Nucleus accumbens (tissue), 56 donors: Measurements from ENCODE around the gene FUT7.

Experiments
- DNase-seq, 56 donors: peaks; one replicate each; lab custom pipeline; 2025; lab: John Stamatoyannopoulos, UW

Gene FUT7, protein sequence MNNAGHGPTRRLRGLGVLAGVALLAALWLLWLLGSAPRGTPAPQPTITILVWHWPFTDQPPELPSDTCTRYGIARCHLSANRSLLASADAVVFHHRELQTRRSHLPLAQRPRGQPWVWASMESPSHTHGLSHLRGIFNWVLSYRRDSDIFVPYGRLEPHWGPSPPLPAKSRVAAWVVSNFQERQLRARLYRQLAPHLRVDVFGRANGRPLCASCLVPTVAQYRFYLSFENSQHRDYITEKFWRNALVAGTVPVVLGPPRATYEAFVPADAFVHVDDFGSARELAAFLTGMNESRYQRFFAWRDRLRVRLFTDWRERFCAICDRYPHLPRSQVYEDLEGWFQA

DNA sequence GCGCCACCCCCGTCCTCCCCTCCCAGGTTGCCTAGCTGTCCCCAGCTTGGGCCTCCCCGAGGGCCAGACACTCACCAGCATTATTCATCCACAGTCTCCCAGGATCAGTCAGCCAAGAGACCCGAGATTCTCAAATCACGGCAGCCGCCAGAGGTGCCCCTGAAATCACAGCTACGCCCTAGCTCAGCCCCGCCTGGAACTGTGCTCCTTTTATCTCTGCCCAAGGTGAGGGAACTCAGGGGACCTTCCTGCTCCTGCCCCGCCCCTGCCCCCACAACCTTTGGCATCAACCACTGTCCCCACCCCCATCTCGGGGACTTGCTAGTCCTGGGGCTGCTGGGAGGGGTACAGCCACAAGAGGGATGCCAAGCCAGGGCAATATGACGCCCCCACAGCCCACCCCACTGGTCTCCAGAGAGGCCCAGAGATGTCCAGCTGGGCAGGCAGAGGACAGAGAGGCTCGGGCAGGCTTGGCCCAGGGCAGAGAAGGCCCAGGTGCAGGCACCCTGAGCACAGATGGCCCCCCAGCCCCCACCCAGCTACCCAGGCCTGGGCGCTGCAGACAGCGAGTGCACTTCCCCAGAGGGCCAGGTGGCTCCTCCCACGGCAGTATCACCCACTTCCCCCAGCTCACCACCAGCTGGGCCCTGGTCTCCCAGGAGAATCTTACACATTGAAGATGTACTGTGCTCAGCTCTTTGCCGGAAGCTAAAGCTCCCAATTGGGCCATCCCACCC lies at the start of gene FUT7:
Gene FUT7 (minus strand): TSS at position 185 of the 737 bp plus-strand sequence. CDS start 97 bp downstream, at position 88.
- no peak for DNase-seq

DNA sequence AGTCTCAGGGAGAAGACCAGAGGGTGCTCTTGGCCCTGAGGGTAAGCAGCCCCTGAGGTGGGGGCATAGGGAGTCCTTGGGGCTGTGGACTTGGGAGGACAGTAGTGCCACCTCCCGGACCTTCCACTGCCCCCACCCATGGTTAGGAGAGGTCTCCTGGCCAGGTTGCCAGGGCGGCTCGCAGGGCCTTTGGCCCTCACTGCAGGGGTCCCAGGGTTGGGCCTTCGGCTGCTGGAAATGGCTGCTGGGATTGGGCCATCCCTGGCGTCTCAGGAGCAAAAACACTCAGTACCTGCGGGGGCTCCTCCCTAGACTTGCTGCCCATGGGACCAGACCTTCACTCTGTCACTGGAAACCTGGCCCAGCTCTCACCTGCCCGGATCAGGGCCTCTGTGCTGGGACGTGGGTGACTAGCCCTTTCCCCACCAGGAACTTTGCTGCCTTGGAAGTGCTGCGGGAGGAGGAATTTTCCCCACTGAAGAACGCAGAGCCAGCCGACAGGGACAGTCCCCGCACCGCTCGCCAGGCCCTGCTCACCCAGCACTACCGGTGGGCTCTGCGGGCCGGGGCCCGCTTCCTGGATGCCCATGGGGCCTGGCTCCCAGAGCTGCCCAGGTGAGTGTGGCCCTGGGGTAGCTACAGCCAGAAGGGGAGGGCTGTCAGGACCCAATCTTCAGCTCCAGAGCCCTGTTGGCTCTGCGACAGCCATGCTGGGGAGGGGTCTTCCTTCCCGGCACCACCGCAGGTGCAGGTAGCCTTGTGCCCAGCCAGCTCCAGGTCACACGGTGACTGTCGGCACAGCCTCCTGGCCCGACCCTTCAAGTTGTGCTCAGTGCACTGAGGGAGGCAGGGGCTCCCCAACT lies 48.6 kb upstream of the FUT7 start:
- DNase-seq: no peak

DNA sequence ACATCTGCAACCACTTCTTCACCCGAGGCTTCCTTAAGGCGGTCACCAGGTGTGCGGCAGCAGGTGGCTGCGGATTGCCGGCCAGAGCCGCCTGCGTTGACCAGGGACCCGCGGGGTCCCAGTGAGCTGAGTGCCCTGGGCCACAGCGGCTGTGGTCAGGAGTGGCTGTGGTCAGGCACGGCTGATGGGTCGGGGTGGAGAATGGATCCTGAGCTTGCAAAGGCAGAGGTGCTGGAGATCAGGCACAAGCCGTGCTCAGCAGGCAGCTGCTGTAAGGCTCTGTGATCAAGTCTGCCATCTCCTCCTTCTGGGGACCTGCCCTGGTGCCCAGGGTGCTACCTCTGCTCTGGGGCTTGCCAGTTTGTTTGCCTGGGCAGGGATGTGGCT lies 47.5 kb upstream of the FUT7 start:
- DNase-seq: no peak

DNA sequence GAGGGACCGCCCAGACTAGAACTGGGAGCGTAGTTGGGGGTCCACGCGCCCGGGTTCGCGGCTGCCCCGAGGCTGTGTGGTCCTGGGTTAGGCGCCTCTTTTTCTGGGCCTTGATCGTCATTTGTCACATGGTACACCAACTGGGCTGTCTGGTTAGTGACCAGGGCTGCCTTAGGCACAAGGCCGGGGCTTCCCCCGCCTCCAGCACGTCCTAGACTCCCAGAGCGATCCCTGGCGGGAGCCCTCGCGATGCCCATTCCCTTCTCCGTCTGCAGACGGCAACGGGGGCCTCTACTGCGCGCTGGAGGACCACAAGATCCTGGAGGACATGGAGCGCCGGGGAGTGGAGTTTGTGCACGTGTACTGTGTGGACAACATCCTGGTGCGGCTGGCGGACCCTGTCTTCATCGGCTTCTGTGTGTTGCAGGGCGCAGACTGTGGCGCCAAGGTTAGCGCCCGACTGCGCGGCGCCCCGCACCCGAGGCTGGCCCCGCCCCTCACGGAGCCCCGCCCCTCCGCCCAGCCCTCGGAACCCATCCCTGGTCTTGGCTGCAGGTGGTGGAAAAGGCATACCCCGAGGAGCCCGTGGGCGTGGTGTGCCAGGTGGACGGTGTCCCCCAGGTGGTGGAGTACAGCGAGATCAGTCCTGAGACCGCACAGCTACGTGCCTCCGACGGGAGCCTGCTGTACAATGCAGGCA lies 47.0 kb upstream of the FUT7 start:
- no peak for DNase-seq

DNA sequence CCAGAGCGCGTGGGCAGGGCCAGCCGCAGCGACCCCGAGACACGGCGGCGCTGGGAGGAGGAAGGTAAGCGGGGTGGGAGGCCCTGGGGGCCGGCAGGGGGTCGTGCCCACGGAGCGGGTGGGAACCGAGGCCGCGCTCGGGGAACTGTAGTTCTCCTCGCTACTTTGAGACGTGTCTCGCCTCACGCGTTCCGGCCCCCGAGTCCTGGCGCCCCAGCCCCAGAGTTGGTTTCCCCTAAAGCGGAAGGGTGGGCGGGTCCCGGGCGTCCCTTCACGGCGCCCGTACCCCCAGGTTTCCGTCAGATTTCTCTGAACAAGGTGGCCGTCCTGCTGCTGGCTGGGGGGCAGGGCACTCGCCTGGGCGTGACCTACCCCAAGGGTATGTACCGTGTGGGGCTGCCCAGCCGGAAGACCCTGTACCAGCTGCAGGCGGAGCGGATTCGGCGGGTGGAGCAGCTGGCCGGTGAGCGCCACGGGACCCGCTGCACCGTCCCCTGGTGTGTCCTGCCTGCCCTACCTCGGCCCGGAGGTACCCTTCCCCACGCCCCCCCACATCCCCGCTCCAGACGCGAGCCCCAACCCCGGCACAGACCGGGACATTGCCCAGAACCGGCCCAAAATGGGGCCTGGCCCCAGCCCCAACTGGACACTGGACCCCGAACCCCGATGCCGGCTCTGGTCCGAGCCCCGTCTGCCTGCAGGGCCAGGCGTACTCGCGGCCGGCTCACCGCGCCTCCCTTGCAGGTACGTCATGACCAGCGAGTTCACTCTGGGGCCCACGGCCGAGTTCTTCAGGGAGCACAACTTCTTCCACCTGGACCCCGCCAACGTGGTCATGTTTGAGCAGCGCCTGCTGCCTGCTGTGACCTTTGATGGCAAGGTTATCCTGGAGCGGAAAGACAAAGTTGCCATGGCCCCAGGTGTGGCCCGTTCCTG lies 46.1 kb upstream of the FUT7 start:
- DNase-seq: no peak

DNA sequence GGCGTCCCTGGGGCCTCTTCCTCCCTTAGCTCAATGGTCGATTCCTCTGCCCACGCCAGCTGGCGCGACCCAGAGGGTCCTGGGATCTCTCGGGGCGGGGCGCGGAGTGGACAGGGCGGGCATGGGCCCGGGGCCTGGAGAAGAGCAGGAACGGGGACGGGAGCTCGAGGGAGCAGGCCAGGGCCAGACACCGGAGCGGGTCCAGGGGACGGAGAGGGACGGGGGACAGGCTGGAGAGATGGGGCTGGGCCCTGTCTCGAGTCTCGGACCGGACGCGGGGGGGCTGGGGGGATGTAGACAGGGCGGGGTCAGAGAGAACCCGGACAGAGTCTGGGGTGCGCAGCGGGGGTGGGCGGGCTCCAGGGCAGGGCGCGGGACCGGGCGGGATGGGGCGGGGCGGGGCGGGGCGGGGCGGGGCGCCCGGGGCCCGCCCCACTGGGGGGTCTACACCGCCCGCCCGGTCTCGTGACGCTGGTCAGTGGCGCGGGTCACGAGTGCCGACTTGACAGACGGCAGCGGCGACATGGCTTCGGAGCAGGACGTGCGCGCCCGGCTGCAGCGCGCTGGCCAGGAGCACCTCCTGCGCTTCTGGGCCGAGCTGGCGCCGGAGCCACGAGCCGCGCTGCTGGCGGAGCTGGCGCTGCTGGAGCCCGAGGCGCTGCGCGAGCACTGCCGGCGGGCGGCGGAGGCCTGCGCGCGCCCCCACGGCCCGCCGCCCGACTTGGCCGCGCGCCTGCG lies 45.3 kb upstream of the FUT7 start, which contains the start of gene UAP1L1:
Gene UAP1L1 (plus strand): TSS at position 508 of the 738 bp plus-strand sequence. CDS start 16 bp downstream, at position 524.
- DNase-seq: peak in 52 of 56 donors; percentile 31 to 95 (median 74)

DNA sequence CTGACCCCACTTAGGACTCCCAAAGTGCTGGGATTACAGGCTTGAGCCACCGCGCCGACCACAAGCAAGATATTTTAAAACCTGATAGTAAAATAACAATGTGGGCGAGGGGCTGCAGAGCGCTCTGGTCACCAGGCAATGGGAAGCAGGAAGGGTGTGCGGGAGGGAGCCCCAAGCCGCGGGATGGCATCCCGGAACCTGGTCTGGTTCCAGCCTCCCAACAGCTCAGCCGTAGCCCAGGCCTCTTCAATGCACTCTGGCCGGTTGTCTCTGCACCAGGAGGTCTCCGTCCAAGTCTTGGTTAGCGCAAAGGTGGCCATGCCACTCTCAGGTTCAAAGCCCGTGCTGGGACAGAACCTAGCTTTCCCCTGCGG lies 44.7 kb upstream of the FUT7 start:
- DNase-seq: peak in 1 of 56 donors; percentile 47

DNA sequence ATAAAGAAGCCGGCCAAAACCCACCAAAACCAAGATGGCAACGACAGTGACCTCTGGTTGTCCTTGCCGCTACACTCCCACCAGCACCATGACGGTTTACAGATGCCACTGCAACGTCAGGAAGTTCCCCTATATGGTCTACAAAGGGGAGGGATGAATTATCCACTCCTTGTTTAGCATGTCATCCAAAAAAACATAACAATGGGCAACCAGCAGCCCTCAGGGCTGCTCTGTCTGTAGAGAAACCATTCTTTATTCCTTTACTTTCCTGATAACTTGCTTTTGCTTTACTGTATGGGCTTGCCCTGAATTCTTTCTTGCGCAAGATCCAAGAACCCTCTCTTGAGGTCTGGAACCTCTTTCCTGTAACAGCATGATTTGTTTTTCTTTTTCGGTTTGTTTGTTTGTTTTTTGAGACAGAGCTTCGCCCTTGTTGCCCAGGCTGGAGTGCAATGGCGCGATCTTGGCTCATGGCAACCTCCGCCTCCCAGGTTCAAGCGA lies 43.4 kb upstream of the FUT7 start:
- no peak for DNase-seq

DNA sequence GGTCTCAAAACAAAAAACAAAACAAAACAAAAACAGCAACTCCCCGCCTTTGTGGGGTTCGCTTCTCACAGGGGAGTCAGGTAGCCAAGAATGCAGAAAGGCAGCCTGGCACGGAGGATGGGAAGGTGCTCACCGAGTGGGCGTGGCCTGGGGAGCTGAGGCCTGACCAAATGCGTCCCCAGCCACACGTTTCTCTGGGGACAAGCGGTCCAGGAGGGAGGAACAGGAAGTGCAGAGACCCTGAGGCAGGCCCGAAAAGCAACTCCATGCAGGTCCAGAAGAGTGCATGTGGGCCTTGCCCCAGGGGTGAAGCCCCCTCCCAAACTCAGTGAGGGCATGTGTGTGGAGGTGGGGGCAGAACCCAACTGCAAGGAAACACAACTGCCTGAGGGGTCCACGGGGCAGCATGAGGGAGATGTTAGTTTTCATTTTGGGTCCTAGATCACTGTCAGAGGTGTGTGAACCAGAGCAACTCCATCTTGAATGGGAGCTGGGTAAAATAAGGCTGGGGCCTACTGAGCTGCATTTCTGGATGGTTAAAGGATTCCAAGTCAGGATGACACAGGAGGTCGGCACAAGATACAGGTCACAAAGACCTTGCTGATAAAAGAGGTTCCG lies 42.9 kb upstream of the FUT7 start:
- DNase-seq: no peak

DNA sequence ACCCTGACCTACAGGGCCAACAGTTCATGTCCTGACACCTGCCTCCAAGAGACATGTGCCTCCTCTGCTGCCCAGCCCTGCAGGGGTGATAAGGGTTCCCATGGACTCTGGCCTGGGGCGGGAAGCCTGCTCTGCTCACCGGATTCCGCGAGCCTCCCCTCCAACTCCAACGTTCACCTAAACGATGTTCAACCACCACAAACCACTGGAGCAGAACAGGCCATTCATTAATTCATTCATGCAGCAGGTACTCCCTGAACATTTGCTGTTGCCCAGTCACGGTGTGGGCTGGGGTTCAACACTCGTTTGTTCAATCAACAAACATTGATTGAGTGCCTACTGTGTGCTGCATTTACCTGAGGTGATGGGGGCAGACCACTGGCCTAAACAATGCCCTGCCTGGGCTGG lies 42.1 kb upstream of the FUT7 start:
- no peak for DNase-seq

DNA sequence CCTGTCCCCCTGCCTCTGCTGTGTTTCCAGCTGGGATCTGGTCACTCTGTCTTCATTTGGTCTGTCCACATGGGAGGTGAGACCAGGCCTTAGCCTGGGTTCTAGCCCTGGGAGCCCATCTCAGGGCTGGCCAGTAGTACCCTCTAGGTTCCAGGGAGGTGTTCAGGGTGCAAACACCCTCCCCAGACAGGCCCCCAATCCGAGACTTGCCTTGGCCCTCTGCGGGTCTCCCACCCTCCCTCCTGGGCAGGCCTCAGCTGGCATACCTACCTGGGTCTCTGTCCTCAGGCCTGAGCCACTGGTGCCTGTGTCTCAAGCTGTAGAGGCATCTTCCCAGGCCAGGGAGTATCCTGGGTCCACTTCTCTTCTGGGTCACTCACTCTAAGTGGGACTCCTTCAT lies 39.4 kb upstream of the FUT7 start:
- no peak for DNase-seq

DNA sequence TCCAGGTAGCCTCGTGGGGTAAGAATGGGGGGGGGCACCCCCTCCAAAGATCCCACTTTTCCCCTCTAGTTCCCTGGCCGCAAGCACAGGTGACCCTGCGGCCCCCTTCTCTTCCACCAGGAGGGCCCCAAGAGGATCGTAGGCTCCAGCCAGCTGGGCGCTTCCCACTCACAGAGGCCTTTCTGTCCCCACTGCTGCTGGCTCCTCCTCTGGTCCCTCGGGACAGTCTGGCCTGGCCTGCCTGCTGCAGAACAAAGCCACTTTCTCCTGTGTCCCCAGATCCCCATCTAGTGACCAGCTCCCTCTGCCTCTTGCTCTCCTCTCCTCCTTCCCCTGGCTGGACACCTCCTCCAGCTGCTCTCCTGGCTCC lies 39.0 kb upstream of the FUT7 start:
- DNase-seq: peak in 54 of 56 donors; percentile 54 to 95 (median 82)

DNA sequence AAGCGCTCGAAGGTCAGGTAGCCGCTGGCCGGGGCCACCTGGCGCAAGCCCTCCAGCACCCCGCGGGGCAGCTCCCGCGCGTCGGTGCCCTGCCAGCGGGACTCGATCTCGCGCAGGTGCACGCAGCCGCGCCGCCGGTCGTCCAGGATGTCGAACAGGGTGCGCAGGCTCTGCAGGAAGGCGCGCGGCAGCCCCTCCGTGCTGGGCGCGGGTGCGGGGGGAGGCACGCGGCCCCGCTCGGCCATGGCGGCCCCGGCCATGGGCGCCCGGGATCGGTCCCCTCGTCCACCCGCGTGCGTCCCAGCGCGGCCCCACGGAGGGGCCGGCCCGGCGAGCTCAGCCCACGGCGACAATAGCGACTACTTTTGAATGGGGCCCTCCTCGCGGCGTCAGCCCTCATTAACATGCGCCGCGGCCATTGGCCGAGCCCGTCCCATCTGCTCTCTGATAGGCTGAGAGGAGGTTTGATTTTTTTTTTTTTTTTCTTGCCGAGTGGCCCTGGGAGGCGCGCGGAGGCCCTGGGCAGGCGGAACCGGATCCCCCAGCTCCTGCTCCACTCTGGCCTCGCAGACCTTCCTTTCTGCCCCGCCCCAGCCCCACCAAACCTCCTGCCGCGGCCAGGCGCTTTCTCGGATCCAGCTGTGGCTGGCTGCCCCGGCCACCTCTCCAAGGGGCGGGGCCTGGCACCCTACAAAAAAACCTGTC lies 38.5 kb upstream of the FUT7 start, which contains the start of gene SAPCD2:
Gene SAPCD2 (minus strand): TSS at position 357 of the 705 bp plus-strand sequence. CDS start 97 bp downstream, at position 260.
- peak in 53 of 56 donors; percentile 42 to 89 (median 77) for DNase-seq

DNA sequence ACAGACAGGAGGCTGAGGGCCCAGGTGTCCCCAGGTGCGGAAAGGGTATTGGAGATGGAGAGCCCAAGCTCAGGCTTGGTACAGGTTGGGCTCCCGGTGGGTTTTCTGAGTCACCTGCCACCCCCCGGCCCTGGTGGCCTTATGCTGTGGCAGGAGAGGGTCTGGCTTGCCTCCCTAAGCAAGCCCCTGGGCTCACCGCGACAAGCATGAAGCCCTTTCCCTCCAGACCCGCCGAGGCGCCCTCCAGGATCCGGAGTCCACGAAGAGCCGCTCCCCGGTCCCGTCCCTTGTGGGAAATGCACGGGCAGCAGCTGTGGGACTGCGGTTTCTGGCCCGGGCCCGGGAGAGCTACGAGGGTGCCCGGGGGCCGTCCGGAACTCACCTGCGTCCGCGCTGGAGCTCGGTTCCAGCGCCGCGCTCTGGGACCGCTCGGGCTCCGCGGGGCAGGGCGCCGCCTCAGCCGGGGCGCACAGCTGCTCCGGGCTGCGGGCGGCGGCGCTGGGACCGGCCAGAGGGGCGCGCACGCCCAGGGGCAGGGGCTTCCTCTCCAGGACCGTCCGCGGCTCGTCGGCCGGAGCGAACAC lies 37.7 kb upstream of the FUT7 start:
- no peak for DNase-seq

DNA sequence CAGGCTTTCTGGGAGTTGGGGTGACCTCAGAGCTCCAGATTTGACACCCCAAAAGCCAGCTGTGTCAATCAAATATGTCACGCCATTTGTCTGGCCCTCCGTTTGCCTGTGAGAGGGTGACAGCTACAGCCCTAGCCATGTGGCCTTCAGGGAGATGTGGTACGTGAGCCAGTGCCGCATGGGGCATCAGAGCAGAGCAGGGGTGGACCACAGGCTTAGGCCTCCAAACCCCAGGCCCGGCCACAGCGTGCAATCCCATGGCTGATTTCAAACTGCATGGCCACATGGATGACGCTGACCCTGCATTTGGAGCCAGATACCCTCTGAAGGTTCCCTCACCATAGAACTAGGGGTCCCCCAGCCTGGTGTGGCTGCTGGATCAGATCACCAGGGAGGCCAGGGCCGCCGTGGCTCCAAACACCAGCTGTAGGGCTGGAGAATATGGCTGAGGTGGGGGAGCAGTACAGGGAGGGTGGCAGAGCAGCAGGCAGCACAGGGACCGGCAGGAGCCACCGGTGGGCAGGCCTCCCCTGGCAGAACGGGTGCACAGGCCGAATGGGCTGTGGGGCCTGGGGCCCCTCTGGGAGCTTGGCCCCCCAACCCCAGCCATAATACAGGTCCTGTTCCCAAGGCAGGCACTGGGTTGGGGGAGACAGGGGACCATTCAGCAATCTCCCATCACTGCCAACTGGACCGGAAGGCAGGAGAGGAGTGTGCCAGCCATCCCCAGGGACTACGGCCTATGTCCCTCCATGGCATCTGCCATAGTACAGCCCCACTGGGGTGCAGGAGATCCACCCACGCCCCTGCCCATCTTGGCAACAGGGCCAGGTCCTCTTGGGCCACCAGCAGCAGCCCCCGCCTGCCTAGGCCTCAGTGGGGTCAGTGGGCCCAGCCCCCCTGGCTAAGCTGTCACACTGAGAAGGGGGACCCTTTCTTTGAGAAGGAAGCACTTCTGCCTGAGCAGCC lies 36.9 kb upstream of the FUT7 start:
- peak in 1 of 56 donors; percentile 21 for DNase-seq
